Renal cortex interstitium (tissue), 11 donors: ENCODE measurements around the gene KIN. TPM values are rescaled to one million over a fixed set of nuclear protein-coding genes. Genes with fewer than 3 reads are reported as not detected.

Experiments
- DNase-seq, 11 donors: peaks; one replicate each; pipeline ENCODE4 v3.0.0-alpha.2; 2013; ENCODE audit warnings: low read depth in 9 of 11, low spot score in 4 of 11; ENCODE audit errors: extremely low read depth in 1 of 11
- polyA plus RNA-seq, 3 donors: library from polyadenylated mRNA; unstranded; fragments of 120-200 nt; gene quantifications; one replicate each; pipeline ENCODE4 v1.2.1, GENCODE V29; 2013; ENCODE audit not compliant: insufficient read length in 3 of 3

Gene KIN
- polyA plus RNA-seq, 3 donors = 19.2 to 25.8 (median 21.1) TPM

GRCh38 chr10:7705341-7705740 lies 82.5 kb downstream of the KIN start:
- no peak for DNase-seq

- DNase-seq = no peak
Measured at GRCh38 chr10:7704071-7705016, 83.4 kb downstream of the KIN start.

- DNase-seq = no peak
Measured at GRCh38 chr10:7703140-7703539, 84.7 kb downstream of the KIN start, which contains the start of gene ITIH2. Gene ITIH2 (plus strand): TSS chr10:7703316. CDS start chr10:7703435, 119 bp downstream.

DNA sequence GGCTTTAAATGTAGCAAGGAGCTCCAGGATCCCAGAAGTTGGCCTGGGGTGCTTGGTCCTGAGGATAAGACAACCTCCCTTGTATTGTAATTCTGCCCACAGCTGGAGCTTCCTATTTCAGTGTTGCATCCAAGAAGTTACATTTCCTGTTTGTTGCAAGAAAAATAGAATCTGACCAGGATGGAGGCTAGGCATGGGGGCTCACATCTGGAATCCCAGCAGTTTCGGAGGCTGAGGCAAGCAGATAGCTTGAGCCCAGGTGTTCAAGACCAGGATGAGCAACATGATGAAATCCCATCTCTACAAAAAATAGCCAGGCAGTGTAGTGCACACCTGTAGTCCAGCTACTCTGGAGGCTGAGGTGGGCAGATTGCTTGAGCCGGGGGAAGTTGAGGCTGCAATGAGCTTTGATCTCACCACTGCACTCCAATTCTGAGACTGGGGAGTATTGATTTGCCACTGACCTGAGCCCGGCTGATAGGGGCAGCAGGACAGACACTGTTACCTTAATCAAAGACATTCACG lies 85.4 kb downstream of the KIN start:
- no peak for DNase-seq

DNA sequence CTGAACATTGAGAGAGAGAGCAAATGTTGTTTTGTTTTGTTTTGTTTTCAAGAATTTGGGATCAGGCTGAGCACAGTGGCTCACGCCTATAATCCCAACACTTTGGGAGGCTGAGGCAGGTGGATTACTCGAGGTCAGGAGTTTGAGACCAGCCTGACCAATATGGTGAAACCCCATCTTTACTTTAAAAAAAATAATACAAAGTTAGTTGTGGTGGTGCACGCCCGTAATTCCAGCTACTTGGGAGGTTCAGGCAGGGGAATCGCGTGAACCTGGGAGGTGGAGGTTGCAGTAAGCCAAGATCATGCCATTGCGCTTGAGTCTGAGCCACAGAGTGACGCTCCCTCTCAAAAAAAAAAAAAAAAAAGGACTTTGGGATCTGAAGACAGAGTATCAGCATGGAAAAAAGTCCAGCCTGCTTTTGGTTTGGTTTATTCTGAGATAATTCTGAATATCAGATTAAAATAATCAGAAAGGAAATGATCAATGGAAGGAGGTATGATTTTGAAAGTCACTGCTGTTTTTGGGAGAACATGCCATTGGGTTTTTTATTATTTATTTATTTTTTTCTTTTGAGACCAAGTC lies 86.5 kb downstream of the KIN start:
- no peak for DNase-seq

Other genes with a start within 250 kb of the KIN start
- gene ITIH5, start 121.0 kb downstream of the KIN start, polyA plus RNA-seq = 10 to 100 TPM; 20.9 to 25.4 (median 24.6) TPM
- gene ITIH2, start 84.7 kb downstream of the KIN start, polyA plus RNA-seq = 1 to 10 TPM in 1 of 3 donors, under 1 TPM in 2; 0.27 to 1.2 (median 0.36) TPM
- gene ATP5F1C, start 184 bp upstream of the KIN start, polyA plus RNA-seq = 100 to 1,000 TPM; 400 to 418 (median 402) TPM
- gene TAF3, start 30.5 kb upstream of the KIN start, polyA plus RNA-seq = 10 to 100 TPM; 10.6 to 12.3 (median 10.9) TPM